Ishikawa (cell line): ENCODE data around the gene FFAR3.

Experiments
- CEBPB ChIP-seq: IDR thresholded peaks from 2 replicates; pipeline ENCODE4 v1.6.1; 2012
- CREB1 ChIP-seq: IDR thresholded peaks from 2 replicates; pipeline ENCODE4 v1.6.1; 2012; ENCODE audit warnings: low read depth
- EGR1 ChIP-seq: IDR thresholded peaks from 2 replicates; pipeline ENCODE4 v1.6.1; 2012
- EP300 ChIP-seq: IDR thresholded peaks from 2 replicates; pipeline ENCODE4 v1.6.1; 2012; ENCODE audit warnings: borderline replicate concordance
- FOXM1 ChIP-seq: IDR thresholded peaks from 2 replicates; pipeline ENCODE4 v1.6.1; 2012; ENCODE audit warnings: low read depth, borderline replicate concordance
- NFIC ChIP-seq: IDR thresholded peaks from 2 replicates; pipeline ENCODE4 v1.6.1; 2012
- RAD21 ChIP-seq: IDR thresholded peaks from 2 replicates; pipeline ENCODE4 v1.6.1; 2012; ENCODE audit warnings: low read depth
- TAF1 ChIP-seq: IDR thresholded peaks from 2 replicates; pipeline ENCODE4 v1.6.1; 2012; ENCODE audit warnings: low read depth, mild to moderate bottlenecking
- TCF12 ChIP-seq: IDR thresholded peaks from 2 replicates; pipeline ENCODE4 v1.6.1; 2012; ENCODE audit warnings: low read depth
- TEAD4 ChIP-seq: IDR thresholded peaks from 2 replicates; pipeline ENCODE4 v1.6.1; 2012
- YY1 ChIP-seq: IDR thresholded peaks from 2 replicates; pipeline ENCODE4 v1.6.1; 2012; ENCODE audit warnings: low read depth
- ZBTB7A ChIP-seq: IDR thresholded peaks from 2 replicates; pipeline ENCODE4 v1.6.1; 2012; ENCODE audit warnings: low read depth
- TF ChIP-seq, protein P1 (sequence below): IDR thresholded peaks from 2 replicates; pipeline ENCODE4 v1.6.1; 2012; ENCODE audit warnings: low read depth, mild to moderate bottlenecking
- TF ChIP-seq, protein P2 (sequence below): IDR thresholded peaks from 2 replicates; pipeline ENCODE4 v1.6.1; 2012
- TF ChIP-seq, protein P3 (sequence below): IDR thresholded peaks from 2 replicates; pipeline ENCODE4 v1.6.1; 2012

Gene FFAR3

DNA sequence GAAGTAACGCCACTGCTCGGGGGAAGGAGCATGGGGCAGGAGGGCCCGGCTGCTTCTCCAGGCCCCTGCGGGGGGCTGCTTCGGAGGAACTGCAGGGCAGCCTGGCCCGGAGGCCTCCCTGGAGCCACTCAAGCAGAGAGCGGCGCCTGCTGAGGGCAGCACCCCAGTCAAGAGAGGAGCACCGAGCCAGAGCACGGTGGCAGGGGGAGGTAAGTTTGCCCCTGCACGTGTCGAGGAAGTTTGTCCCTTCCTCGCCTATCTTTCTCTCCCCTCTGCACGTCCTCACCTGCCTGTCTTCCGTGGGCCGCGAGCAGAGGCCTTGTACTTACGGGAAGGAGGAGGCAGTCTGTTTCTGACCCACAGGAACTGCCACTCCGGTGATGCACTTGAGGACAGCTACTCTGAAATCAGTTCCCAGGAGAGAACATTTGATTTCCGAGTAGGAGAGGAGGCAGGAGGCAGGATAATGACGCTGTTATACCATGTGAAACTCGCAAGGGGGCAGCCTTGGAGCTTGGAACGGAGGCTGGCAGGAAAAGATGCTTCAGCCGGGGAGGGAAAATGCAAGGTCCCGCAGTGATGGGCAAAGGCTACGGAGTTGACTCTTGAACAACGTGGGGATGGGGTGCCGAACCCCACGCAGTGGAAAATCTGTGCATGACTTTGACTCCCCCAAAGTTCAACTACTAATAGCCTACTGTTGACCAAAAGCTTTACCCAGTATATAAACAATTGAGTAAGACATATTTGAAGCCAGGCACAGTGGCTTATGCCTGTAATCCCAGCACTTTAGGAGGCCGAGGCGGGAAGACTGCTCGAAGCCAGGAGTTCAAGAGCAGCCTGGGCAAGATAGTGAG, 5.6 kb upstream of the FFAR3 start:
- TF ChIP-seq CEBPB (no peak), RAD21 (peak; percentile 93), FOXM1 (no peak), EP300 (no peak)
- TF ChIP-seq, protein P1, sequence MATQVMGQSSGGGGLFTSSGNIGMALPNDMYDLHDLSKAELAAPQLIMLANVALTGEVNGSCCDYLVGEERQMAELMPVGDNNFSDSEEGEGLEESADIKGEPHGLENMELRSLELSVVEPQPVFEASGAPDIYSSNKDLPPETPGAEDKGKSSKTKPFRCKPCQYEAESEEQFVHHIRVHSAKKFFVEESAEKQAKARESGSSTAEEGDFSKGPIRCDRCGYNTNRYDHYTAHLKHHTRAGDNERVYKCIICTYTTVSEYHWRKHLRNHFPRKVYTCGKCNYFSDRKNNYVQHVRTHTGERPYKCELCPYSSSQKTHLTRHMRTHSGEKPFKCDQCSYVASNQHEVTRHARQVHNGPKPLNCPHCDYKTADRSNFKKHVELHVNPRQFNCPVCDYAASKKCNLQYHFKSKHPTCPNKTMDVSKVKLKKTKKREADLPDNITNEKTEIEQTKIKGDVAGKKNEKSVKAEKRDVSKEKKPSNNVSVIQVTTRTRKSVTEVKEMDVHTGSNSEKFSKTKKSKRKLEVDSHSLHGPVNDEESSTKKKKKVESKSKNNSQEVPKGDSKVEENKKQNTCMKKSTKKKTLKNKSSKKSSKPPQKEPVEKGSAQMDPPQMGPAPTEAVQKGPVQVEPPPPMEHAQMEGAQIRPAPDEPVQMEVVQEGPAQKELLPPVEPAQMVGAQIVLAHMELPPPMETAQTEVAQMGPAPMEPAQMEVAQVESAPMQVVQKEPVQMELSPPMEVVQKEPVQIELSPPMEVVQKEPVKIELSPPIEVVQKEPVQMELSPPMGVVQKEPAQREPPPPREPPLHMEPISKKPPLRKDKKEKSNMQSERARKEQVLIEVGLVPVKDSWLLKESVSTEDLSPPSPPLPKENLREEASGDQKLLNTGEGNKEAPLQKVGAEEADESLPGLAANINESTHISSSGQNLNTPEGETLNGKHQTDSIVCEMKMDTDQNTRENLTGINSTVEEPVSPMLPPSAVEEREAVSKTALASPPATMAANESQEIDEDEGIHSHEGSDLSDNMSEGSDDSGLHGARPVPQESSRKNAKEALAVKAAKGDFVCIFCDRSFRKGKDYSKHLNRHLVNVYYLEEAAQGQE: no peak

DNA sequence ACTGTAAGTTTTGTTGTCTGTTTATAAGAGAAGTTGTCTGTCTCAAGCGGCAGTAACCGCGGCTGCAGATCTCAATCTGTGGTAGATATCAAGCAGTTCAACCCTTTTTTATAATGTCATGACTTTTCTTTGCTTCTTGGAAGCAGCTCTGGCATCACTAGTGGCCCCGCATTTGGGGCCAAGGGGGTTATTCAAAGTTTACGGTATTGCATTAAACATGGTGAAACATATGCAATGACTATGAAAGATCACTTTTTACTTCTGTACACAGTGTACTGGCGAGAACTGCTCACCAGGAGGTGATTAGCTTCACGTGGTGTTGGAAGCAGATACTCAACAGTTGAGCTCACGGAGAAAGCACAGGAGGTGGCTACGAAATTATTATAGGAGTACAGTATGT, 4.6 kb upstream of the FFAR3 start:
- TF ChIP-seq TAF1 (no peak), EGR1 (no peak), RAD21 (no peak), ZBTB7A (no peak), NFIC (no peak), EP300 (no peak), CEBPB (no peak), YY1 (no peak), CREB1 (no peak), TCF12 (no peak), TEAD4 (no peak), FOXM1 (no peak)
- TF ChIP-seq, protein P2, sequence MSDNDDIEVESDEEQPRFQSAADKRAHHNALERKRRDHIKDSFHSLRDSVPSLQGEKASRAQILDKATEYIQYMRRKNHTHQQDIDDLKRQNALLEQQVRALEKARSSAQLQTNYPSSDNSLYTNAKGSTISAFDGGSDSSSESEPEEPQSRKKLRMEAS: no peak
- TF ChIP-seq, protein P1: no peak
- TF ChIP-seq, protein P3, sequence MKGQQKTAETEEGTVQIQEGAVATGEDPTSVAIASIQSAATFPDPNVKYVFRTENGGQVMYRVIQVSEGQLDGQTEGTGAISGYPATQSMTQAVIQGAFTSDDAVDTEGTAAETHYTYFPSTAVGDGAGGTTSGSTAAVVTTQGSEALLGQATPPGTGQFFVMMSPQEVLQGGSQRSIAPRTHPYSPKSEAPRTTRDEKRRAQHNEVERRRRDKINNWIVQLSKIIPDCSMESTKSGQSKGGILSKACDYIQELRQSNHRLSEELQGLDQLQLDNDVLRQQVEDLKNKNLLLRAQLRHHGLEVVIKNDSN: no peak

DNA sequence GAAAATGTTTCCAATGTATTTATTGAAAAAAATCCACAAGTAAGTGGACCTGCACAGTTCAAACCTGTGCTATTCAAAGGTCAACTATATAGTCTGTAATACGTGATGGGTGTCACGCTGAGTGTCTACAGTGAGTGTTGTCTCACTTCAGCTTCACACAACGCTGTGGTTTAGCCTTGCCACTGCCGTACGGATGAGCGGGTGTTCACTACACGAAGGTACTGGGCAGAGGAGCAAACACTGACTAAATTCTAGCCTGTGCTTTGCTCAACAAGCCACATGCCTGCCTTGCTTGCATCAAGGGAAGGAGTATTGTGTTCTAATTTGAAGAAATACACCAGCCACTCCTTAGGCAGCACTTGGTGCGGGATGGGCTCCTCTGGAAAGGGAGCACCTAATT, 3.4 kb upstream of the FFAR3 start:
- TF ChIP-seq EP300 (no peak), EGR1 (no peak), CREB1 (no peak), CEBPB (no peak), TEAD4 (no peak), YY1 (no peak), TCF12 (no peak), RAD21 (no peak), FOXM1 (no peak), TAF1 (no peak), ZBTB7A (no peak), NFIC (no peak)
- TF ChIP-seq, protein P1: no peak
- TF ChIP-seq, protein P2: no peak
- TF ChIP-seq, protein P3: no peak

DNA sequence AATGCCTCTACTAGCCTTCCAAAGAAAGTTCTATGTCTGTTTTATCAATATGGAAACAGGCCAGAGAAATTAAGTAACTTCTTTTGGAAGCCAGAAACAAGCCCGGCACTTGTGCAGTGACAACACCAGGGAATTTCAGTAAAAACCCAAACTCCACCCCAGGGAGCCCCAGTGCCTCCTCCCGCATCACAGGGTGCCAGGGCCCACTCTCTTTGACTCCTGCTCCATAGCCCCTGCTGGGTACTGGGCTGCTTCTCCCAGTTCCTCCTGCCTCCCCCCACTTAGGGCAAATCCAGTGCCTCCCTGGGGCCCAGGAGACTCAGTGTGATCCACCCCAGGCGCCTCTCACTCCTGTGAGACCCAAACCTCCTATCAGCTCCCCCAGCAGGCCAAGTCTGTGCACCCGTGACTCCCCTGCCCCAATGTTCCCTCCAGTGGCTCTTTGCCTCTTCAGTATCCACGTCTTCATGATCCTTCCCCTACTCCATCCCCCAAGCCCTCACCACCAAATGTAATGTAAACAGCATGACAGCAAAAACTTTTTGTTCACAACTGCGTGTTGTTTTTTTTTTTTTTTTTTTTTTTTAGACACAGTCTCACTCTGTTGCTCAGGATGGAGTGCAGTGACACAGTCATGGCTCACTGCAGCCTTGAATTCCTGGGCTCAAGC, 2.3 kb upstream of the FFAR3 start:
- TF ChIP-seq TEAD4: no peak
